Neural progenitor cell (in vitro differentiated cells): ENCODE data around the gene UGT1A8. TPM values are rescaled to one million over a fixed set of nuclear protein-coding genes. Genes with fewer than 3 reads are reported as not detected.
"Not testable (repeated sequence)": the region's sequence is repeated elsewhere in the genome, so short reads cannot be mapped to it uniquely, and the experiment has no call there.

Source experiments
- DNase-seq: peaks from one replicate; pipeline ENCODE4 v3.0.0-alpha.2; 2016; ENCODE audit warnings: low spot score
- H2AFZ ChIP-seq: fragments of 200-600 bp; sonication (generic); replicated peaks from 2 replicates; pipeline ENCODE4 v1.6.1; 2016; ENCODE audit warnings: antibody characterized with exemption
- H3F3A ChIP-seq: fragments of 200-600 bp; sonication (generic); 2 replicates; pipeline ENCODE4 v1.6.1; 2016; ENCODE audit warnings: antibody characterized with exemption, low read depth
- H3K27ac ChIP-seq: fragments of 200-600 bp; sonication (generic); 2 replicates; pipeline ENCODE4 v1.5.1; 2016; ENCODE audit warnings: mild to moderate bottlenecking
- H3K27me3 ChIP-seq: fragments of 200-600 bp; sonication (generic); 2 replicates; pipeline ENCODE4 v1.6.1; 2016; ENCODE audit warnings: mild to moderate bottlenecking, moderate library complexity
- H3K36me3 ChIP-seq: fragments of 200-600 bp; sonication (generic); 2 replicates; pipeline ENCODE4 v1.5.1; 2016
- H3K4me1 ChIP-seq: fragments of 200-600 bp; sonication (generic); 2 replicates; pipeline ENCODE4 v1.6.1; 2016; ENCODE audit warnings: mixed run types
- H3K4me2 ChIP-seq: fragments of 200-600 bp; sonication (generic); 2 replicates; pipeline ENCODE4 v1.6.1; 2016
- H3K4me3 ChIP-seq: fragments of 200-600 bp; sonication (generic); 2 replicates; pipeline ENCODE4 v1.5.1; 2016
- H3K79me2 ChIP-seq: fragments of 200-600 bp; sonication (generic); 2 replicates; pipeline ENCODE4 v1.6.1; 2016; ENCODE audit warnings: low read depth
- H3K9ac ChIP-seq: fragments of 200-600 bp; sonication (generic); 2 replicates; pipeline ENCODE4 v1.6.1; 2016
- H3K9me3 ChIP-seq: fragments of 200-600 bp; sonication (generic); 2 replicates; pipeline ENCODE4 v1.5.1; 2016; ENCODE audit warnings: low read depth
- H4K20me1 ChIP-seq: fragments of 200-600 bp; sonication (generic); 2 replicates; pipeline ENCODE4 v1.6.1; 2016; ENCODE audit warnings: low read depth
- H3K27ac Mint-ChIP-seq: 3 replicates; pipeline ENCODE4 v1.8.0; 2021; ENCODE audit warnings: mixed read lengths
- H3K27me3 Mint-ChIP-seq: 2 replicates; pipeline ENCODE4 v1.8.0; 2022; ENCODE audit warnings: low read depth, mild to moderate bottlenecking, inconsistent platforms, moderate library complexity, mixed read lengths; ENCODE audit not compliant: insufficient read depth
- H3K36me3 Mint-ChIP-seq: 3 replicates; pipeline ENCODE4 v1.8.0; 2021; ENCODE audit warnings: mixed read lengths
- H3K4me1 Mint-ChIP-seq: 3 replicates; pipeline ENCODE4 v1.8.0; 2021; ENCODE audit warnings: mixed read lengths
- H3K4me3 Mint-ChIP-seq: 3 replicates; pipeline ENCODE4 v1.8.0; 2021; ENCODE audit warnings: mild to moderate bottlenecking, moderate library complexity, mixed read lengths
- H3K9me3 Mint-ChIP-seq: 3 replicates; pipeline ENCODE4 v1.8.0; 2020; ENCODE audit warnings: mixed read lengths
- EZH2 ChIP-seq: fragments of 200-600 bp; sonication (generic); IDR thresholded peaks from 2 replicates; pipeline ENCODE4 v1.6.1; 2017; ENCODE audit warnings: antibody characterized with exemption, mild to moderate bottlenecking, moderate library complexity
- EZH2phosphoT487 ChIP-seq: fragments of 200-600 bp; sonication (generic); IDR thresholded peaks from 2 replicates; pipeline ENCODE4 v1.6.1; 2017; ENCODE audit warnings: antibody characterized with exemption
- total RNA-seq: library from RNA; depleted of rRNA; stranded (reverse); fragments of >200 nt; gene quantifications from 2 replicates; pipeline ENCODE4 v1.2.3, GENCODE V29; 2015; ENCODE audit warnings: low replicate concordance
- TF ChIP-seq, protein P1 (sequence below): fragments of 200-600 bp; sonication (generic); IDR thresholded peaks from 2 replicates; pipeline ENCODE4 v1.5.1; 2017; ENCODE audit warnings: antibody characterized with exemption, mild to moderate bottlenecking

UGT1A8 gene
- total RNA-seq, 1 donor from 2014 or later = not detected

DNA sequence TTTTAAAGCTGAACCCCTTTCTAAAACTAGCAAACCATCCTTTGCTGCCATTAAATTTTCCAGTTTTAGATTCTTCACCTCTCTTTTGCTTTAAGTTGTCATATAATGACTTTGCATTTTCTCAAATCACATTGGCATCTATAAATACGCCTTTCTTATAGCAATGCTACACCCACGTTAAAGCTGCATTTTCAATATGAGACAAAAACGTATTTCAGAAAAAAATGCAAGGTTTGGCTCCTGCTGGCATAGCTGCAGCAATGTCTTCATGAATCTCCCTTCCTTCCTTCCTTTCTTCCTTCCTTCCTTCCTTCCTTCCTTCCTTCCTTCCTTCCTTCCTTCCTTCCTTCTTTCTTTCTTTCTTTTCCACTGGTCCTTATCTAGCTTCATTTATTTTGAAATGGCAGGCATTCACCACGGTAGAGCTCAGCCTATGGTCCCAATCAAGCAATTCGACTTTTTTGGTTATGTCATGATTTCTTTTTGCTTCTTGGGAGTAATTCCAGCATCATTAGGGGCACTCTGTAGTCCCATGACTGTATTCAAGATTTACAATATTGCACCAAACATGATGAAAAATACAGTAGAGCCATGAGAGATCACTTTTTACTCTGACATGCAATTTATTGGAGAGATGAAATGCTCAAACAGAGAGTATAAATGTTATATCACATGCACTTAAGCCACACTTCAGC, 10.0 kb downstream of the UGT1A8 start:
- H3K4me1 Mint-ChIP-seq = no peaks in the 10 kb centered on the region
- no peak for DNase-seq
- H3K27ac ChIP-seq = no peak overlapping the region
- H2AFZ ChIP-seq = no peak overlapping the region
- H3K4me3 Mint-ChIP-seq = no peak overlapping the region
- H3K36me3 ChIP-seq = no peaks in the 10 kb centered on the region
- no peak overlapping the region for H3K9ac ChIP-seq
- no peaks in the 10 kb centered on the region for H3K4me1 ChIP-seq
- no peaks in the 10 kb centered on the region for H3K27me3 ChIP-seq
- no peaks in the 10 kb centered on the region for H3K79me2 ChIP-seq
- no peak for TF ChIP-seq EZH2phosphoT487
- TF ChIP-seq, protein P1, sequence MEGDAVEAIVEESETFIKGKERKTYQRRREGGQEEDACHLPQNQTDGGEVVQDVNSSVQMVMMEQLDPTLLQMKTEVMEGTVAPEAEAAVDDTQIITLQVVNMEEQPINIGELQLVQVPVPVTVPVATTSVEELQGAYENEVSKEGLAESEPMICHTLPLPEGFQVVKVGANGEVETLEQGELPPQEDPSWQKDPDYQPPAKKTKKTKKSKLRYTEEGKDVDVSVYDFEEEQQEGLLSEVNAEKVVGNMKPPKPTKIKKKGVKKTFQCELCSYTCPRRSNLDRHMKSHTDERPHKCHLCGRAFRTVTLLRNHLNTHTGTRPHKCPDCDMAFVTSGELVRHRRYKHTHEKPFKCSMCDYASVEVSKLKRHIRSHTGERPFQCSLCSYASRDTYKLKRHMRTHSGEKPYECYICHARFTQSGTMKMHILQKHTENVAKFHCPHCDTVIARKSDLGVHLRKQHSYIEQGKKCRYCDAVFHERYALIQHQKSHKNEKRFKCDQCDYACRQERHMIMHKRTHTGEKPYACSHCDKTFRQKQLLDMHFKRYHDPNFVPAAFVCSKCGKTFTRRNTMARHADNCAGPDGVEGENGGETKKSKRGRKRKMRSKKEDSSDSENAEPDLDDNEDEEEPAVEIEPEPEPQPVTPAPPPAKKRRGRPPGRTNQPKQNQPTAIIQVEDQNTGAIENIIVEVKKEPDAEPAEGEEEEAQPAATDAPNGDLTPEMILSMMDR = no peak
- TF ChIP-seq EZH2 = no peak
- no peaks in the 10 kb centered on the region for H3K36me3 Mint-ChIP-seq
- H3K9me3 ChIP-seq = no peaks in the 10 kb centered on the region
- peaks cover 2% of the 10 kb centered on the region for H3K9me3 Mint-ChIP-seq
- no peak overlapping the region for H3K4me2 ChIP-seq
- H3F3A ChIP-seq = no peaks in the 10 kb centered on the region
- H3K27ac Mint-ChIP-seq = no peak overlapping the region
- H3K27me3 Mint-ChIP-seq = peaks cover 2% of the 10 kb centered on the region
- no peaks in the 10 kb centered on the region for H4K20me1 ChIP-seq
- H3K4me3 ChIP-seq = no peak overlapping the region

DNA sequence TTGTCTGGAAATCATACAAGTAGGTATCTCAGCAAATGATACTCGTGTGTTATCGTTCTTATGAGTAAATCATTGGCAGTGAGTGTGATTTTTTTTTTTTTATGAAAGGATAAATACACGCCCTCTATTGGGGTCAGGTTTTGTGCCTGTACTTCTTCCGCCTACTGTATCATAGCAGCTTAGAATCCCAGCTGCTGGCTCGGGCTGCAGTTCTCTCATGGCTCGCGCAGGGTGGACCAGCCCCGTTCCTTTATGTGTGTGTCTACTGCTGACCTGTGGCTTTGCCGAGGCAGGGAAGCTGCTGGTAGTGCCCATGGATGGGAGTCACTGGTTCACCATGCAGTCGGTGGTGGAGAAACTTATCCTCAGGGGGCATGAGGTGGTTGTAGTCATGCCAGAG, 18.9 kb downstream of the UGT1A8 start, which contains the start of gene UGT1A10:
Gene UGT1A10 (plus strand): TSS at position 143 of the 400 bp plus-strand sequence. CDS start 75 bp downstream, at position 218.
- not testable (repeated sequence) for H3K36me3 ChIP-seq, H3K9me3 ChIP-seq, H4K20me1 ChIP-seq, H3K4me3 Mint-ChIP-seq, H2AFZ ChIP-seq, H3K4me3 ChIP-seq, H3K27me3 ChIP-seq, H3K36me3 Mint-ChIP-seq, H3K4me1 ChIP-seq, H3K27ac ChIP-seq, H3K27me3 Mint-ChIP-seq, H3K9me3 Mint-ChIP-seq, H3K4me2 ChIP-seq, H3K9ac ChIP-seq, H3K4me1 Mint-ChIP-seq, DNase-seq, H3K79me2 ChIP-seq, H3K27ac Mint-ChIP-seq, H3F3A ChIP-seq

DNA sequence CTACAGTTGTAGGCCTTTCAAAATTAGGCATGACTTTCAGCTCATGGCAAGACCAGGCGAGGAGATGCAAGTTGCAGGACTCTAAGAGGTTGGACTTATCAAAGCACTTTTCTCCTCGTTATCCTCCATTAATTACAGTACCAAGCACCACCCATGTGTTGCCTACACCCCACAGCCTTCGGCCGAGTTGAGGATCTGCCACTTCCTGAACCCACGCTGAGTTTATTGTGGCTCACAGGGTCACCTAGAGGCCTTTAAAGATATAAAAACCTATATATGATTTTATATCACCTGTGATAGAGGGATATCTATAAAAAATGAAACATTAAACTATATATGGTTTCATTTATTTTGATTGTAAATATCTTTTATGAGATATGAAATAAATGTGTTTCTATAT, 21.4 kb downstream of the UGT1A8 start:
- no peaks in the 10 kb centered on the region for H3K36me3 ChIP-seq
- DNase-seq = no peak
- H2AFZ ChIP-seq = no peak overlapping the region
- no peak for TF ChIP-seq EZH2
- TF ChIP-seq EZH2phosphoT487 = no peak
- TF ChIP-seq, protein P1 = no peak
- H3K27ac ChIP-seq = no peak overlapping the region
- Mint-ChIP-seq H3K4me1 (no peaks in the 10 kb centered on the region), H3K36me3 (no peaks in the 10 kb centered on the region), H3K27ac (no peak overlapping the region), H3K9me3 (peaks cover 6% of the 10 kb centered on the region), H3K4me3 (no peak overlapping the region), H3K27me3 (peaks cover 2% of the 10 kb centered on the region)
- H3K79me2 ChIP-seq = no peaks in the 10 kb centered on the region
- H3K4me3 ChIP-seq = no peak overlapping the region
- no peaks in the 10 kb centered on the region for H4K20me1 ChIP-seq
- no peaks in the 10 kb centered on the region for H3K9me3 ChIP-seq
- H3K27me3 ChIP-seq = no peaks in the 10 kb centered on the region
- H3K4me2 ChIP-seq = no peak overlapping the region
- no peaks in the 10 kb centered on the region for H3K4me1 ChIP-seq
- H3K9ac ChIP-seq = no peak overlapping the region
- H3F3A ChIP-seq = no peaks in the 10 kb centered on the region

DNA sequence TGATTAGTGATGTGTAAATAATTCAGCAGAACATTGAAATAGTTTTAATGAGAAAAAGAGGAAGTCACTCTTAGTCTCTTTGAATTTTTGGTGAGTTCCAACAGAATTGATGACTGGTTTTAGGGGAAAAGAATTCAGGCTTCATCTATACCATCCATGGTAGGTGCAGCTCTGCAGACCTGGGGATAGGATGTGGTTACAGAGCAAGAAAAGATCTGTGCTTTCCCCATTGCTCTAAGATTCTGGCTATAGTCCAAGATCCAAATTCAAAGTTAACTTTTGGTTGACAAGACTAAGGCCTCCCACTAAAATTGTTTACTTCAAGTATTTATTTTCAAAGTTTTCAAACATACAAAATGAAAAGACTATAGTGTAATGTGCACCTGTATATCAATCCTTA, 22.4 kb downstream of the UGT1A8 start:
- no peak overlapping the region for H2AFZ ChIP-seq
- no peak for TF ChIP-seq EZH2phosphoT487
- TF ChIP-seq, protein P1 = no peak
- TF ChIP-seq EZH2 = no peak

More for the DNA sequence above, 22.4 kb downstream of the UGT1A8 start:
- Mint-ChIP-seq H3K9me3 (peaks cover 11% of the 10 kb centered on the region), H3K4me3 (no peak overlapping the region), H3K36me3 (no peaks in the 10 kb centered on the region), H3K27ac (no peak overlapping the region), H3K27me3 (peaks cover 2% of the 10 kb centered on the region), H3K4me1 (no peaks in the 10 kb centered on the region)
- H3K36me3 ChIP-seq = no peaks in the 10 kb centered on the region
- H3K9me3 ChIP-seq = no peaks in the 10 kb centered on the region
- no peaks in the 10 kb centered on the region for H3K27me3 ChIP-seq
- no peak for DNase-seq
- H3F3A ChIP-seq = no peaks in the 10 kb centered on the region
- no peak overlapping the region for H3K4me3 ChIP-seq
- no peaks in the 10 kb centered on the region for H3K4me1 ChIP-seq
- no peak overlapping the region for H3K9ac ChIP-seq
- H3K4me2 ChIP-seq = no peak overlapping the region
- no peak overlapping the region for H3K27ac ChIP-seq
- no peaks in the 10 kb centered on the region for H4K20me1 ChIP-seq
- H3K79me2 ChIP-seq = no peaks in the 10 kb centered on the region
